PC-3 (cell line): ENCODE measurements around the gene ZDHHC7.

Experiments
- CTCF ChIP-seq: fragments of 300-600 bp; sonication (generic); conservative IDR thresholded peaks from 2 replicates; pipeline ENCODE4 v1.5.1; 2017; ENCODE audit warnings: antibody characterized with exemption, low read depth, mild to moderate bottlenecking, low read length
- EZH2phosphoT487 ChIP-seq: fragments of 300-600 bp; sonication (generic); IDR thresholded peaks from 2 replicates; pipeline ENCODE4 v1.6.1; 2018; ENCODE audit warnings: mild to moderate bottlenecking, antibody characterized with exemption, low read length, borderline replicate concordance

GRCh38 chr16:84927621-84928591 lies 83.4 kb downstream of the ZDHHC7 start:
- no peak for TF ChIP-seq CTCF
- no peak for TF ChIP-seq EZH2phosphoT487
